OCI-LY7 (cell line): Measurements from ENCODE around the gene CD300H. TPM values are rescaled to one million over a fixed set of nuclear protein-coding genes. Genes with fewer than 3 reads are reported as not detected.

Experiments used
- BruUV-seq: library from RNA; stranded (reverse); fragments of 400-500 nt; replicated peaks from 2 replicates; lab custom pipeline; 2021; lab: Mats Ljungman, UMichigan
- CTCF ChIA-PET: fragments of 300-600 bp; sonication (Branson Sonifier 250); formaldehyde crosslinking; loops from one replicate; lab custom pipeline; 2022; ENCODE audit warnings: antibody characterized with exemption; ENCODE audit not compliant: unreplicated experiment; lab: Charles Lee
- POLR2A ChIA-PET: fragments of 300-600 bp; sonication (Branson Sonifier 250); formaldehyde crosslinking; loops from one replicate; lab custom pipeline; 2022; ENCODE audit warnings: antibody characterized with exemption; lab: Charles Lee
- DNase-seq: peaks from one replicate; pipeline ENCODE4 v3.0.0-alpha.2; 2015; ENCODE audit warnings: low spot score
- H2AFZ ChIP-seq: fragments of 200-600 bp; sonication (generic), shearing (Covaris generic); 2 replicates; pipeline ENCODE4 v1.6.1; 2014; ENCODE audit warnings: mild to moderate bottlenecking, antibody characterized with exemption, low read length, moderate library complexity
- H3K27ac ChIP-seq: fragments of 200-600 bp; sonication (generic); 2 replicates; pipeline ENCODE4 v1.5.1; 2014; ENCODE audit warnings: mixed run types, low read depth, mild to moderate bottlenecking, moderate library complexity, low read length, inconsistent platforms; ENCODE audit not compliant: poor library complexity, severe bottlenecking
- H3K36me3 ChIP-seq: fragments of 200-600 bp; sonication (generic); 2 replicates; pipeline ENCODE4 v1.6.1; 2014; ENCODE audit warnings: mild to moderate bottlenecking, antibody characterized with exemption, low read length, moderate library complexity, mixed read lengths; ENCODE audit not compliant: insufficient read depth
- H3K4me1 ChIP-seq: fragments of 200-600 bp; sonication (generic); 2 replicates; pipeline ENCODE4 v1.5.1; 2014; ENCODE audit warnings: mild to moderate bottlenecking, low read length; ENCODE audit not compliant: insufficient read depth, poor library complexity, severe bottlenecking
- H3K4me2 ChIP-seq: fragments of 200-600 bp; sonication (generic); 2 replicates; pipeline ENCODE4 v1.6.1; 2014; ENCODE audit warnings: mild to moderate bottlenecking, low read length
- H3K4me3 ChIP-seq: fragments of 200-600 bp; sonication (generic); 2 replicates; pipeline ENCODE4 v1.5.1; 2014; ENCODE audit warnings: mild to moderate bottlenecking, low read depth, low read length; ENCODE audit not compliant: poor library complexity, severe bottlenecking
- H3K79me2 ChIP-seq: fragments of 200-600 bp; sonication (generic); 2 replicates; pipeline ENCODE4 v1.6.1; 2016; ENCODE audit warnings: low read depth, mild to moderate bottlenecking, low read length, moderate library complexity, mixed read lengths; ENCODE audit not compliant: insufficient read depth
- H3K9me2 ChIP-seq: fragments of 200-600 bp; sonication (generic); 2 replicates; pipeline ENCODE4 v1.6.1; 2016; ENCODE audit warnings: mild to moderate bottlenecking, low read length, mixed read lengths; ENCODE audit not compliant: insufficient read depth
- H3K9me3 ChIP-seq: fragments of 200-600 bp; sonication (generic); 2 replicates; pipeline ENCODE4 v1.6.1; 2014; ENCODE audit warnings: mild to moderate bottlenecking, mixed run types, low read length, mixed read lengths
- H4K20me1 ChIP-seq: fragments of 200-600 bp; sonication (generic); 2 replicates; pipeline ENCODE4 v1.6.1; 2014; ENCODE audit warnings: mild to moderate bottlenecking, antibody characterized with exemption, low read length, moderate library complexity, mixed read lengths; ENCODE audit not compliant: insufficient read depth
- CTCF ChIP-seq: fragments of 200-600 bp; sonication (generic); conservative IDR thresholded peaks from 2 replicates; pipeline ENCODE4 v1.5.1; 2014; ENCODE audit warnings: mild to moderate bottlenecking, antibody characterized with exemption, low read length, moderate library complexity, mixed read lengths
- EZH2phosphoT487 ChIP-seq: fragments of 200-600 bp; sonication (generic); IDR thresholded peaks from 2 replicates; pipeline ENCODE4 v1.6.1; 2018; ENCODE audit warnings: low read depth, borderline replicate concordance, mild to moderate bottlenecking, mixed run types, antibody characterized with exemption, low read length, moderate library complexity, mixed read lengths
- intact Hi-C: fragments of 100-400 bp; cut with micrococcal nuclease; formaldehyde crosslinking; loops from one replicate; pipeline ENCODE4 v1.10.0; 2022; ENCODE audit not compliant: unreplicated experiment
- total RNA-seq, 2 experiments: library from RNA; depleted of rRNA in 1 of 2; stranded (reverse); fragments of >200 nt in 1 of 2; shearing (Covaris generic) in 1 of 2; gene quantifications; 2 replicates each; pipeline ENCODE4 v1.2.3, GENCODE V29; 2014 to 2022

CD300H gene
- total RNA-seq, 2 experiments from 2014 or later, result not detected

- intact Hi-C loops, result no loop called here
- H3K9me3 ChIP-seq, result no peaks in the 10 kb centered on the region
- H2AFZ ChIP-seq, result no peak overlapping the region
- no peaks in the 10 kb centered on the region for H4K20me1 ChIP-seq
- POLR2A ChIA-PET, result no interaction called here
- no peaks in the 10 kb centered on the region for H3K9me2 ChIP-seq
- no peak overlapping the region for H3K4me3 ChIP-seq
- no peaks in the 10 kb centered on the region for H3K4me1 ChIP-seq
- CTCF ChIA-PET, result no interaction called here
- no peaks in the 10 kb centered on the region for H3K36me3 ChIP-seq
- TF ChIP-seq CTCF, result no peak
- no peak for TF ChIP-seq EZH2phosphoT487
- no peaks in the 10 kb centered on the region for H3K79me2 ChIP-seq
- BruUV-seq, result no TSS peak
- H3K4me2 ChIP-seq, result no peak overlapping the region
- H3K27ac ChIP-seq, result no peak overlapping the region
- DNase-seq, result no peak
These were observed 4.4 kb upstream of the CD300H start for GRCh38 chr17:74571621-74572270.

- no peaks in the 10 kb centered on the region for H3K79me2 ChIP-seq
- no peaks in the 10 kb centered on the region for H3K36me3 ChIP-seq
- H3K4me2 ChIP-seq, result no peak overlapping the region
- ChIA-PET POLR2A (no interaction called here), CTCF (no interaction called here)
- H3K4me3 ChIP-seq, result no peak overlapping the region
- BruUV-seq, result no TSS peak
- no peak overlapping the region for H2AFZ ChIP-seq
- no peaks in the 10 kb centered on the region for H3K9me2 ChIP-seq
- intact Hi-C loops, result no loop called here
- no peaks in the 10 kb centered on the region for H3K4me1 ChIP-seq
- TF ChIP-seq CTCF (no peak), EZH2phosphoT487 (no peak)
- H4K20me1 ChIP-seq, result no peaks in the 10 kb centered on the region
- no peak overlapping the region for H3K27ac ChIP-seq
- DNase-seq, result no peak
- no peaks in the 10 kb centered on the region for H3K9me3 ChIP-seq
These were observed 2.0 kb upstream of the CD300H start for GRCh38 chr17:74569020-74570003.
